Measurements from ENCODE around the gene NEURL1B.

GRCh38 chr5:172662596-172662995 is 21.5 kb downstream of the NEURL1B start:
- TF ChIP-seq CTCF (IDR thresholded peaks at IDR 0.05) (no peak), POLR2A (IDR thresholded peaks at IDR 0.05) (no peak)
